GM23338 (cell line): ENCODE data around the gene LIME1. TPM values are rescaled to one million over a fixed set of nuclear protein-coding genes. Genes with fewer than 3 reads are reported as not detected.

ENCODE experiments used
- ATAC-seq: fragments of 200-7000 bp; cut with Tn5 transposase; 3 replicates; pipeline ENCODE4 v1.9.1; 2020
- DNase-seq: peaks from one replicate; pipeline ENCODE4 v3.0.0-alpha.2; 2015; ENCODE audit warnings: low spot score
- H2AFZ ChIP-seq: fragments of 200-600 bp; sonication (generic); 2 replicates; pipeline ENCODE4 v1.8.0; 2016; ENCODE audit warnings: antibody characterized with exemption, mild to moderate bottlenecking, moderate library complexity
- H3F3A ChIP-seq: fragments of 200-600 bp; sonication (generic); replicated peaks from 2 replicates; pipeline ENCODE4 v1.8.0; 2017; ENCODE audit warnings: antibody characterized with exemption, mixed run types, low read depth
- H3K27ac ChIP-seq: fragments of 200-600 bp; sonication (generic); 2 replicates; pipeline ENCODE4 v1.6.1; 2016; ENCODE audit warnings: low read depth
- H3K27me3 ChIP-seq: fragments of 200-600 bp; sonication (generic); 2 replicates; pipeline ENCODE4 v1.8.0; 2016; ENCODE audit warnings: mild to moderate bottlenecking, mixed run types, moderate library complexity; ENCODE audit not compliant: insufficient read depth
- H3K36me3 ChIP-seq: fragments of 200-600 bp; sonication (generic); 2 replicates; pipeline ENCODE4 v1.8.0; 2016; ENCODE audit warnings: mild to moderate bottlenecking; ENCODE audit not compliant: insufficient read depth
- H3K4me1 ChIP-seq: fragments of 200-600 bp; sonication (generic); 2 replicates; pipeline ENCODE4 v1.8.0; 2016; ENCODE audit warnings: mild to moderate bottlenecking, moderate library complexity; ENCODE audit not compliant: insufficient read depth
- H3K4me2 ChIP-seq: fragments of 200-600 bp; sonication (generic); 2 replicates; pipeline ENCODE4 v1.7.1; 2017; ENCODE audit warnings: mixed run types
- H3K4me3 ChIP-seq: fragments of 200-600 bp; sonication (generic); 2 replicates; pipeline ENCODE4 v1.6.1; 2016; ENCODE audit warnings: mixed run types
- H3K79me2 ChIP-seq: fragments of 200-600 bp; sonication (generic); replicated peaks from 2 replicates; pipeline ENCODE4 v1.8.0; 2017; ENCODE audit warnings: mild to moderate bottlenecking; ENCODE audit not compliant: insufficient read depth
- H3K9me2 ChIP-seq: fragments of 200-600 bp; sonication (generic); 2 replicates; pipeline ENCODE4 v1.8.0; 2017; ENCODE audit not compliant: insufficient read depth
- H4K20me1 ChIP-seq: fragments of 200-600 bp; sonication (generic); replicated peaks from 2 replicates; pipeline ENCODE4 v1.8.0; 2017; ENCODE audit warnings: mild to moderate bottlenecking; ENCODE audit not compliant: insufficient read depth
- H3K27ac Mint-ChIP-seq: 2 replicates; pipeline ENCODE4 v1.8.0; 2020; ENCODE audit warnings: inconsistent platforms, mild to moderate bottlenecking, moderate library complexity, mixed read lengths
- H3K27me3 Mint-ChIP-seq: 3 replicates; pipeline ENCODE4 v1.8.0; 2022; ENCODE audit warnings: low read depth, mild to moderate bottlenecking, moderate library complexity, mixed read lengths, inconsistent platforms; ENCODE audit not compliant: insufficient read depth, poor library complexity
- H3K36me3 Mint-ChIP-seq: 3 replicates; pipeline ENCODE4 v1.8.0; 2021; ENCODE audit warnings: low read depth, mild to moderate bottlenecking, inconsistent platforms, moderate library complexity, mixed read lengths
- H3K4me1 Mint-ChIP-seq: 3 replicates; pipeline ENCODE4 v1.8.0; 2020; ENCODE audit warnings: mild to moderate bottlenecking, inconsistent platforms, mixed read lengths
- H3K4me3 Mint-ChIP-seq: 3 replicates; pipeline ENCODE4 v1.8.0; 2021; ENCODE audit warnings: moderate library complexity, mild to moderate bottlenecking, inconsistent platforms, mixed read lengths
- H3K9me3 Mint-ChIP-seq: 3 replicates; pipeline ENCODE4 v1.8.0; 2020; ENCODE audit warnings: moderate library complexity, mild to moderate bottlenecking, inconsistent platforms, mixed read lengths
- EZH2 ChIP-seq: fragments of 200-600 bp; sonication (generic); IDR thresholded peaks from one replicate; pipeline ENCODE4 v1.8.0; 2017; ENCODE audit warnings: antibody characterized with exemption, mild to moderate bottlenecking, low read depth; ENCODE audit not compliant: unreplicated experiment
- EZH2phosphoT487 ChIP-seq: fragments of 200-600 bp; sonication (generic); IDR thresholded peaks from one replicate; pipeline ENCODE4 v1.8.1; 2018; ENCODE audit warnings: antibody characterized with exemption; ENCODE audit not compliant: unreplicated experiment
- JUNB ChIP-seq: IDR thresholded peaks from one replicate; pipeline ENCODE4 v1.6.1; 2016; ENCODE audit warnings: antibody characterized with exemption; ENCODE audit not compliant: unreplicated experiment
- NANOG ChIP-seq: IDR thresholded peaks from 2 replicates; pipeline ENCODE4 v1.6.1; 2016; ENCODE audit warnings: antibody characterized with exemption, borderline replicate concordance
- STAT1 ChIP-seq: IDR thresholded peaks from one replicate; pipeline ENCODE4 v1.6.1; 2016; ENCODE audit warnings: antibody characterized with exemption; ENCODE audit not compliant: unreplicated experiment
- ZNF114 ChIP-seq: fragments of 250-450 bp; sonication (Bioruptor Pico); IDR thresholded peaks from 2 replicates; pipeline ENCODE4 v1.5.0; 2020; ENCODE audit warnings: mild to moderate bottlenecking, moderate library complexity
- ZNF331 ChIP-seq: fragments of 250-450 bp; sonication (Bioruptor Pico); IDR thresholded peaks from 2 replicates; pipeline ENCODE4 v1.5.0; 2020; ENCODE audit warnings: low read depth, mild to moderate bottlenecking, moderate library complexity
- polyA plus RNA-seq: library from polyadenylated mRNA; unstranded; fragments of >200 nt; fragmentation: Nextera tagmentation; extraction: Ambion mirVana; gene quantifications from 2 replicates; pipeline ENCODE4 v1.2.1, GENCODE V29; 2016
- total RNA-seq: library from RNA; depleted of rRNA; stranded (reverse); fragments of >200 nt; shearing (Covaris generic); gene quantifications from 2 replicates; pipeline ENCODE4 v1.2.3, GENCODE V29; 2014
- TF ChIP-seq, protein P1 (sequence below): fragments of 250-450 bp; sonication (Bioruptor Pico); IDR thresholded peaks from 2 replicates; pipeline ENCODE4 v1.5.0; 2020; ENCODE audit warnings: mild to moderate bottlenecking, moderate library complexity
- TF ChIP-seq, protein P2 (sequence below), 2 experiments: fragments of 200-600 bp in 1 of 2; sonication (generic) in 1 of 2; conservative IDR thresholded peaks; 2 replicates each; pipeline versions ENCODE4 v1.5.1 to v1.6.1; 2016 to 2017; ENCODE audit warnings: antibody characterized with exemption in 2 of 2, low read depth in 2 of 2, mild to moderate bottlenecking in 2 of 2, moderate library complexity in 1 of 2
- TF ChIP-seq, protein P3 (sequence below): IDR thresholded peaks from one replicate; pipeline ENCODE4 v1.6.1; 2018; ENCODE audit warnings: antibody characterized with exemption; ENCODE audit not compliant: unreplicated experiment

Gene LIME1
- total and polyA plus RNA-seq, 2 experiments from 2014 or later = 4.7 to 12.2 TPM

DNA sequence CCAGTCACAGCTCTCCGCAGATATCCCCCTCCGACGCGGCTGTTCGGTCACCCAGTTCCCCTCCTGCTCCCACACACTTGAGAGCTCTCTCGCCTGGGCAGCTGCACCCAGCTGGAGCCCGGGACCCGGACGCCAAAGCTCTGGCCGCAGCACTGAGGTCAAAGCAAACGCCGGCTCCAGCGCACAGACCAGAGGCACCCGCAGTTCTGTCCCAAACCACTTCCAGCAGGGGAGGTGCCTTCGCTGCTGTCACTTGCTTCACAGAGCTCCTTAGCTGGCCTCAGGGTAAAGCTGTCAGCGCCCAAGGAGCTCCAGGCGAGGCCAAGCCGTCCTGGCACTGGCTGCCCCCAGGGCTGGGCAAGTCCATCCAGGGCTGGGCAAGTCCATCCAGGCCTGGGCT lies 31.0 kb downstream of the LIME1 start:
- ATAC-seq = no peak
- Mint-ChIP-seq H3K36me3 (peaks cover 16% of the 10 kb centered on the region), H3K4me3 (no peak overlapping the region), H3K4me1 (no peaks in the 10 kb centered on the region; the same call in 2 of the 3 replicates), H3K27me3 (peaks cover 3% of the 10 kb centered on the region), H3K9me3 (no peaks in the 10 kb centered on the region), H3K27ac (no peak overlapping the region; the same call in 1 of the 2 replicates)
- no peaks in the 10 kb centered on the region; the same call in 1 of the 2 replicates for H4K20me1 ChIP-seq
- DNase-seq = no peak
- no peak overlapping the region for H3K4me3 ChIP-seq
- H3K27ac ChIP-seq = no peak overlapping the region
- no peaks in the 10 kb centered on the region for H3K36me3 ChIP-seq
- H3K27me3 ChIP-seq = no peaks in the 10 kb centered on the region
- no peaks in the 10 kb centered on the region for H3K9me2 ChIP-seq
- H3K4me2 ChIP-seq = no peak overlapping the region
- H3F3A ChIP-seq = 0 out of 2 replicates have a peak, but pooled peaks cover 10% of the 10 kb centered on the region
- H3K4me1 ChIP-seq = no peaks in the 10 kb centered on the region
- H2AFZ ChIP-seq = no peak overlapping the region
- 0 out of 2 replicates have a peak, but pooled peaks cover 8% of the 10 kb centered on the region for H3K79me2 ChIP-seq
- no peak for TF ChIP-seq EZH2phosphoT487
- TF ChIP-seq ZNF331 (CRISPR knock-in tag) = no peak
- TF ChIP-seq STAT1 = no peak
- TF ChIP-seq EZH2 = no peak
- TF ChIP-seq, protein P1, sequence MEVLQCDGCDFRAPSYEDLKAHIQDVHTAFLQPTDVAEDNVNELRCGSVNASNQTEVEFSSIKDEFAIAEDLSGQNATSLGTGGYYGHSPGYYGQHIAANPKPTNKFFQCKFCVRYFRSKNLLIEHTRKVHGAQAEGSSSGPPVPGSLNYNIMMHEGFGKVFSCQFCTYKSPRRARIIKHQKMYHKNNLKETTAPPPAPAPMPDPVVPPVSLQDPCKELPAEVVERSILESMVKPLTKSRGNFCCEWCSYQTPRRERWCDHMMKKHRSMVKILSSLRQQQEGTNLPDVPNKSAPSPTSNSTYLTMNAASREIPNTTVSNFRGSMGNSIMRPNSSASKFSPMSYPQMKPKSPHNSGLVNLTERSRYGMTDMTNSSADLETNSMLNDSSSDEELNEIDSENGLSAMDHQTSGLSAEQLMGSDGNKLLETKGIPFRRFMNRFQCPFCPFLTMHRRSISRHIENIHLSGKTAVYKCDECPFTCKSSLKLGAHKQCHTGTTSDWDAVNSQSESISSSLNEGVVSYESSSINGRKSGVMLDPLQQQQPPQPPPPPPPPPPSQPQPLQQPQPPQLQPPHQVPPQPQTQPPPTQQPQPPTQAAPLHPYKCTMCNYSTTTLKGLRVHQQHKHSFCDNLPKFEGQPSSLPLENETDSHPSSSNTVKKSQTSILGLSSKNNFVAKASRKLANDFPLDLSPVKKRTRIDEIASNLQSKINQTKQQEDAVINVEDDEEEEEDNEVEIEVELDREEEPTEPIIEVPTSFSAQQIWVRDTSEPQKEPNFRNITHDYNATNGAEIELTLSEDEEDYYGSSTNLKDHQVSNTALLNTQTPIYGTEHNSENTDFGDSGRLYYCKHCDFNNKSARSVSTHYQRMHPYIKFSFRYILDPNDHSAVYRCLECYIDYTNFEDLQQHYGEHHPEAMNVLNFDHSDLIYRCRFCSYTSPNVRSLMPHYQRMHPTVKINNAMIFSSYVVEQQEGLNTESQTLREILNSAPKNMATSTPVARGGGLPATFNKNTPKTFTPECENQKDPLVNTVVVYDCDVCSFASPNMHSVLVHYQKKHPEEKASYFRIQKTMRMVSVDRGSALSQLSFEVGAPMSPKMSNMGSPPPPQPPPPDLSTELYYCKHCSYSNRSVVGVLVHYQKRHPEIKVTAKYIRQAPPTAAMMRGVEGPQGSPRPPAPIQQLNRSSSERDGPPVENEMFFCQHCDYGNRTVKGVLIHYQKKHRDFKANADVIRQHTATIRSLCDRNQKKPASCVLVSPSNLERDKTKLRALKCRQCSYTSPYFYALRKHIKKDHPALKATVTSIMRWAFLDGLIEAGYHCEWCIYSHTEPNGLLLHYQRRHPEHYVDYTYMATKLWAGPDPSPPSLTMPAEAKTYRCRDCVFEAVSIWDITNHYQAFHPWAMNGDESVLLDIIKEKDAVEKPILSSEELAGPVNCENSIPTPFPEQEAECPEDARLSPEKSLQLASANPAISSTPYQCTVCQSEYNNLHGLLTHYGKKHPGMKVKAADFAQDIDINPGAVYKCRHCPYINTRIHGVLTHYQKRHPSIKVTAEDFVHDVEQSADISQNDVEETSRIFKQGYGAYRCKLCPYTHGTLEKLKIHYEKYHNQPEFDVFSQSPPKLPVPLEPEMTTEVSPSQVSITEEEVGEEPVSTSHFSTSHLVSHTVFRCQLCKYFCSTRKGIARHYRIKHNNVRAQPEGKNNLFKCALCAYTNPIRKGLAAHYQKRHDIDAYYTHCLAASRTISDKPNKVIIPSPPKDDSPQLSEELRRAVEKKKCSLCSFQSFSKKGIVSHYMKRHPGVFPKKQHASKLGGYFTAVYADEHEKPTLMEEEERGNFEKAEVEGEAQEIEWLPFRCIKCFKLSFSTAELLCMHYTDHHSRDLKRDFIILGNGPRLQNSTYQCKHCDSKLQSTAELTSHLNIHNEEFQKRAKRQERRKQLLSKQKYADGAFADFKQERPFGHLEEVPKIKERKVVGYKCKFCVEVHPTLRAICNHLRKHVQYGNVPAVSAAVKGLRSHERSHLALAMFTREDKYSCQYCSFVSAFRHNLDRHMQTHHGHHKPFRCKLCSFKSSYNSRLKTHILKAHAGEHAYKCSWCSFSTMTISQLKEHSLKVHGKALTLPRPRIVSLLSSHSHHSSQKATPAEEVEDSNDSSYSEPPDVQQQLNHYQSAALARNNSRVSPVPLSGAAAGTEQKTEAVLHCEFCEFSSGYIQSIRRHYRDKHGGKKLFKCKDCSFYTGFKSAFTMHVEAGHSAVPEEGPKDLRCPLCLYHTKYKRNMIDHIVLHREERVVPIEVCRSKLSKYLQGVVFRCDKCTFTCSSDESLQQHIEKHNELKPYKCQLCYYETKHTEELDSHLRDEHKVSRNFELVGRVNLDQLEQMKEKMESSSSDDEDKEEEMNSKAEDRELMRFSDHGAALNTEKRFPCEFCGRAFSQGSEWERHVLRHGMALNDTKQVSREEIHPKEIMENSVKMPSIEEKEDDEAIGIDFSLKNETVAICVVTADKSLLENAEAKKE (CRISPR knock-in tag) = no peak
- no peak for TF ChIP-seq ZNF114 (CRISPR knock-in tag)

DNA sequence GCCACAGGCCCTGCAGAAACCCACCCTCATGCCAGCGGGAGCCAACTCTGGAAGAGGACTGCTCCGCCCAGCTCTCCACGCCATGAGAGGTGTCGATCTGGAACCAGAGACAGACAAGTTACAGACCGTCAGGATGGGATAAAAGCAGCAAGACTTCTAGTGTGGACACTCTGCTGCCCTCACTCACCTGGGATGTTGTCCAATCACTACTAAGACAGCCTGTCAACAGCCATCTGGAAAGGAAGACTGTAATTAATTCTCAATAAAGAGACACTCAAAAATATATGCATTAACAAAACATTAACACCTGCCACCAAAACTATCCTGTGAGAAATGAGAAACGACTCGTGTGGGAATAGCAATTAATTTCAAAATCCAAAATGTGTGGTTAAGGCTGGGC lies 31.4 kb downstream of the LIME1 start:
- Mint-ChIP-seq H3K36me3 (peaks cover 16% of the 10 kb centered on the region), H3K27ac (no peak overlapping the region), H3K4me3 (no peak overlapping the region; the same call in 2 of the 3 replicates), H3K4me1 (no peaks in the 10 kb centered on the region; the same call in 2 of the 3 replicates), H3K9me3 (no peaks in the 10 kb centered on the region), H3K27me3 (peaks cover 6% of the 10 kb centered on the region)
- Histone ChIP-seq H3K36me3 (no peaks in the 10 kb centered on the region), H3K27ac (no peak overlapping the region), H3K4me3 (no peak overlapping the region), H2AFZ (no peak overlapping the region), H3K27me3 (no peaks in the 10 kb centered on the region), H3K9me2 (no peaks in the 10 kb centered on the region), H3K4me2 (no peak overlapping the region), H3F3A (0 out of 2 replicates have a peak, but pooled peaks cover 10% of the 10 kb centered on the region), H3K4me1 (no peaks in the 10 kb centered on the region), H4K20me1 (no peaks in the 10 kb centered on the region; the same call in 1 of the 2 replicates), H3K79me2 (0 out of 2 replicates have a peak, but pooled peaks cover 8% of the 10 kb centered on the region)
- no peak for DNase-seq
- ATAC-seq = no peak
- no peak for TF ChIP-seq JUNB
- no peak for TF ChIP-seq ZNF114 (CRISPR knock-in tag)
- no peak for TF ChIP-seq EZH2
- TF ChIP-seq, protein P2, sequence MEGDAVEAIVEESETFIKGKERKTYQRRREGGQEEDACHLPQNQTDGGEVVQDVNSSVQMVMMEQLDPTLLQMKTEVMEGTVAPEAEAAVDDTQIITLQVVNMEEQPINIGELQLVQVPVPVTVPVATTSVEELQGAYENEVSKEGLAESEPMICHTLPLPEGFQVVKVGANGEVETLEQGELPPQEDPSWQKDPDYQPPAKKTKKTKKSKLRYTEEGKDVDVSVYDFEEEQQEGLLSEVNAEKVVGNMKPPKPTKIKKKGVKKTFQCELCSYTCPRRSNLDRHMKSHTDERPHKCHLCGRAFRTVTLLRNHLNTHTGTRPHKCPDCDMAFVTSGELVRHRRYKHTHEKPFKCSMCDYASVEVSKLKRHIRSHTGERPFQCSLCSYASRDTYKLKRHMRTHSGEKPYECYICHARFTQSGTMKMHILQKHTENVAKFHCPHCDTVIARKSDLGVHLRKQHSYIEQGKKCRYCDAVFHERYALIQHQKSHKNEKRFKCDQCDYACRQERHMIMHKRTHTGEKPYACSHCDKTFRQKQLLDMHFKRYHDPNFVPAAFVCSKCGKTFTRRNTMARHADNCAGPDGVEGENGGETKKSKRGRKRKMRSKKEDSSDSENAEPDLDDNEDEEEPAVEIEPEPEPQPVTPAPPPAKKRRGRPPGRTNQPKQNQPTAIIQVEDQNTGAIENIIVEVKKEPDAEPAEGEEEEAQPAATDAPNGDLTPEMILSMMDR (conservative IDR thresholded peaks at IDR 0.05; ENCODE audit: low read depth in 2 of 2) = no peak
- no peak for TF ChIP-seq EZH2phosphoT487
- TF ChIP-seq, protein P3, sequence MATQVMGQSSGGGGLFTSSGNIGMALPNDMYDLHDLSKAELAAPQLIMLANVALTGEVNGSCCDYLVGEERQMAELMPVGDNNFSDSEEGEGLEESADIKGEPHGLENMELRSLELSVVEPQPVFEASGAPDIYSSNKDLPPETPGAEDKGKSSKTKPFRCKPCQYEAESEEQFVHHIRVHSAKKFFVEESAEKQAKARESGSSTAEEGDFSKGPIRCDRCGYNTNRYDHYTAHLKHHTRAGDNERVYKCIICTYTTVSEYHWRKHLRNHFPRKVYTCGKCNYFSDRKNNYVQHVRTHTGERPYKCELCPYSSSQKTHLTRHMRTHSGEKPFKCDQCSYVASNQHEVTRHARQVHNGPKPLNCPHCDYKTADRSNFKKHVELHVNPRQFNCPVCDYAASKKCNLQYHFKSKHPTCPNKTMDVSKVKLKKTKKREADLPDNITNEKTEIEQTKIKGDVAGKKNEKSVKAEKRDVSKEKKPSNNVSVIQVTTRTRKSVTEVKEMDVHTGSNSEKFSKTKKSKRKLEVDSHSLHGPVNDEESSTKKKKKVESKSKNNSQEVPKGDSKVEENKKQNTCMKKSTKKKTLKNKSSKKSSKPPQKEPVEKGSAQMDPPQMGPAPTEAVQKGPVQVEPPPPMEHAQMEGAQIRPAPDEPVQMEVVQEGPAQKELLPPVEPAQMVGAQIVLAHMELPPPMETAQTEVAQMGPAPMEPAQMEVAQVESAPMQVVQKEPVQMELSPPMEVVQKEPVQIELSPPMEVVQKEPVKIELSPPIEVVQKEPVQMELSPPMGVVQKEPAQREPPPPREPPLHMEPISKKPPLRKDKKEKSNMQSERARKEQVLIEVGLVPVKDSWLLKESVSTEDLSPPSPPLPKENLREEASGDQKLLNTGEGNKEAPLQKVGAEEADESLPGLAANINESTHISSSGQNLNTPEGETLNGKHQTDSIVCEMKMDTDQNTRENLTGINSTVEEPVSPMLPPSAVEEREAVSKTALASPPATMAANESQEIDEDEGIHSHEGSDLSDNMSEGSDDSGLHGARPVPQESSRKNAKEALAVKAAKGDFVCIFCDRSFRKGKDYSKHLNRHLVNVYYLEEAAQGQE = no peak
- TF ChIP-seq STAT1 = no peak
- no peak for TF ChIP-seq NANOG
